GM19043 (cell line): Measurements from ENCODE around the gene SEMA4D.

Experiments
- ATAC-seq: cut with Tn5 transposase; IDR thresholded peaks from one replicate; pipeline ENCODE4 v1.9.1; 2021; ENCODE audit warnings: low read depth; ENCODE audit not compliant: unreplicated experiment

Gene SEMA4D

DNA sequence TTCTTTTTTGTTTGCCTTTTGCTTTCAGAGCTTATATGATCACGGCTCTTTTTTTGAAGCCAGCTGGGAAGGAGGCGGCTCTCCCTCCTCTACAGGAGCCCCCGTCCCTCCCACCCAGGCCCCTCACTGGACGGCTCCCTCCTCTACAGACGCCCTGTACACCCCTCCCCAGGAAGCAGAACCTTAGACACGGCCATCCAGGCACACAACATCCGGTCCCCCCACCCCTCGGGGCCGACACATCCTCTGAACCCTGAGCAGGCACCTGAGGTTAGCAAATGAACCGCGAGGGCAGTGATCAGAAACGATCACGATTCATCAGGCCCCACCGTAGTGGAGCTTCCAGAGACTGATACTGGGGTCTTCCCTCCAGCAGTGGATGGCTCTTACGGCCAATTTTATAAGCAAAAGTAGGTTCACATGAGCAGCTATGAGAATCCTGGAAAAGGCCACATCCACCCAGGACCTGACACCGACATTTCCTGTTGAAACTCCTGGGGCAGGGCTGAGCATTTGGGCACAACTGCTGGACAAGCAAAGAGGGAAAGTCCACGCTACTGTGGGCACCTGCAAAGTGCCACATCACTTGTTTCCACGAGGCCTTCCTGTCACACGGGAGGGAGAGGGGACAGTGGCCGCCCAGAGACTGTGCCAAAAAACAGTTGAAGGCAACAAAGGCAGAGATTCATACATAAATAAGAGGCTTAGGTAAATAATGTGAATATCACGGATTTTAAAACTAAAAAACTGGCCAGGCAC lies 78.9 kb downstream of the SEMA4D start:
- ATAC-seq = peak; percentile 86

DNA sequence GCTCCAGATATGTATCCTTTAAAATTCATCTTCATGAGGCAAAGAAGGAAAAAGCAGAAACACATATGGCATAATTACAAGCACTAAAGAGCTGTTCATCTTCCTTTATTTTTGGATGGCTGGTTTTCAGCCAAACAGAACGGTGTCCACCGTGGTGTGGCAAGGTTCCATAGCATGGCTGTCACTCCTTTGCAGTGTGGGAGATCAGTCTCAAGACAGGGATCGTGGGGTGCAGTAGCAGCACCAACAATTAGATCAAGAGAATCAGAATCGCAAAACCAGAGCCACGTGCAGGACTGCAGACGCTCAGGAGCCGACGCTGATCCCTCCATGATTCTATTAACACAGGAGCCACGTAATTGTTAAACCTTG lies 79.5 kb downstream of the SEMA4D start:
- no peak for ATAC-seq

DNA sequence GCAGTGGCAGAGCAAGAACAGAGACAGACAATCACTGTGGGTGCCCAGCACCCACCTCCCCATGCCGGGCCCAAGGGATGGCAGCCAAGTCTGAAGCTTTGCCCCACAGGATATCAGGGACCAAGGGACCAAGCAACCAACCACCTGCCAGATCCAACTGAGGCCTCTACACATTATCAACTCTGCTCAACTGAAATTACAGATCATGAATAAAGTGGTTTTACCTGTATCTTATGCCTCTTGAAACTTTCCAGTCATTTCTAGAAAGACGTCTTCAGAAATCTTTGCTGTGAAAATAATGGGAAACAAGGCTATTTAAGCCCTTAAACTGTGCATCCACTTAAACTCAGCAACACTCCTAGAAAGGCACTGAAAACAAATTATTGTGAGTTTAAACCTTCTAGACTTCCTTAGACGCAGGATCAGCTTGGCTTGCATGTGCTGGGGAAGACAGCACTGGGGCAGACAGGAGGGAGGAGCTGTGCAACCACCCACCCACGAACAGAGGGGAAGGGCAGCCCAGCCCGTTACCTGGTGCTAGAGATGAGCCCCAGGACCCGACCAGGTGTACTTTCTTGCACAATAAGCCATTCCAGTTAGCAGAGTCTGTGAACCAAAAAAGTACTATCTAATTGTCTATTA lies 80.0 kb downstream of the SEMA4D start:
- no peak for ATAC-seq

DNA sequence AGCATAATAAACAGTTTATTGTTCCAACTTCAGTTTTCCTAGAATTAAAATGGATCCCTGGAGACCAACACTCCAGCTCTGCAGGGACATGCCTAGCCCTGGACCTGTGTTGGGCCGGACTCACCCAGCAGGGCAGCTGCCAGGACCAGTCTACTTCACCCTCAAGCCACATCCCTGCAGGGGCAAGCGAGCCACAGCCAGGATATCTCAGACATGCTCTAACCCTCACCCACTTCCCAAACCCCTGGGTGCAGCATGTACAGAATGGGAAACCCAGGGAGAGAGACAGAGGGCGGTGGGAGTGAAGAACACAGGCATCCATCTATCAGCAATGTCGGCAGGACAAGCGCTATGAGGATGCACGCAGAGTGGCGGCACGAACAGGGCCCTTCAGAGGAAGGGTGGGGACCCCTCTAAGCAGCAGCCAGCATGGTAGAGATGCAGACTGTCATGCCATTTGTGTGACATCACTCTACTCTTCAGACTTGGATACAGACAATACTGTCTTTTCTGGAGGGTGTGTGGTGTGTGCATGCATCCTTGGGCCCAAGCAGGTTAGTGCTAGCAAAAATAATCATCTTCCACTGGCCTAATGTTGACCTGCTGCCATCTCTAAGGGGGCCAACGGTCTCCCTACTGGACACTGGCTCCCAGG lies 83.1 kb downstream of the SEMA4D start:
- no peak for ATAC-seq

DNA sequence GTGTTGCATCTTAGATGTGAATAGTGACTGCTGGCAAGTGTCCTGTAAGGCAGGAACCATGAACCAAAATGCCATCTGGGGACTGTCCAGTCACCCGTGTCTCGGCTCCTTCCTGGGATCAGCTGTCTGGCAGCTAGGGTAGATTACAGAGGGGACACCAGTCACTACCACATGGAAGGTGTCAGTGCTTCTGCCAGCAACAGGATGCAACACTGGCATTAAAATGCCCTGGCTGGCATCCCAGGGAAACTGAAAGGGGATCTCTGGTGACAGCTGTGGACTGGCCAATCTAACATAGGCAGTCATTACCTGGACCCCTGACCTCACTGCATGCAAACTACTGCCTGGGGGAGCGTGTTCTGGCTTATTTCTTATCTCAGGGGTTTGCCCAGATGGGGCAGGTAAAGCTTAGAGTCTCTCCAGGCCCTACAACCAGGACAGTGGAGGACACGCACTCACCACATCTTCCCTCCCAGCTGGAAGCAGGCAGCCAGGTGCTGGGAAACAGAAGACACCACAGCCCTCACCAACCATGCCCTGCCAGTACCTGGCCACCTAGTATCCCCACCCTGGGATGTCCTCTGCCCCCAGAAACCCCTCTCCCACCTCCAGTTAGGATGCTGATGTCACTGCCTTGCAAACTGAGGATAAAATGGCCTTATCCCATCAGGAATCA lies 83.8 kb downstream of the SEMA4D start:
- ATAC-seq = no peak

DNA sequence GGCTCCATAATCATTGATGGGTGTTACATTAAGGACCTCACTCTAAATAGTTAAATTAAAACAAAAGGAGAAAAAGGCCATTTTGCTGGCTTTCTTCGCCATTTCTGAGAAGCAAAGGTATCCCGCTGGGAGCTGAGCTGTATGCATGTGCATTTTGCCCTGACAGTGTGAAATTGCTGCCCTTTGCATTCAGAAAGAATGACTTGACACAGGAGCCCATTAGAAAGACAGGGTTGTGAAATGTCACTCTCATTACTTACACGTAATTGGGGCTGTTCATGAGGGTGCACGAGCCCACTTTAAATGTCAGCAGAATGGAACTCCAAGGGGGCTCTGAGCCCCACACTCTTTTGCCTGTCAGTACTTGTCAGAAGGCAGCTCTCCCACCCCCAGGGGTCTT lies 85.0 kb downstream of the SEMA4D start:
- ATAC-seq = no peak

DNA sequence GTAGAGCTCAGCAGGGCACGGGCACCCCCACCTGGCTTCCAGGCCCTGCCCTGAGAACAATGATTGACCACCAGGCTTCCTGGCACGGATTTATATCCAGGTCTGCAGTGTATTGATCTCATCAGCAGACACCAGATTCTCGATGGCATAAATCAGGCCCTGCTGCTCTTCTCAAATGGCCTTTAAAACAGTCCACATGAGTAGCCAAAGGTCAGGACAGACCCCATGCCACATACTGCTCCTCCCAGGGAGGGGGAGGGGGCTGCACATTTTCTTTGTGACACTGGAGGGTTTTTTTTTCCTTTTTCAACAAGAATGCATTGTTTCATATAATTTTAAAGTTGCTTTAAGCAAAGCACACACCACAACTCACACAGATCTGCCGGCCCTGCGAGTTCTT lies 85.4 kb downstream of the SEMA4D start:
- ATAC-seq = no peak

DNA sequence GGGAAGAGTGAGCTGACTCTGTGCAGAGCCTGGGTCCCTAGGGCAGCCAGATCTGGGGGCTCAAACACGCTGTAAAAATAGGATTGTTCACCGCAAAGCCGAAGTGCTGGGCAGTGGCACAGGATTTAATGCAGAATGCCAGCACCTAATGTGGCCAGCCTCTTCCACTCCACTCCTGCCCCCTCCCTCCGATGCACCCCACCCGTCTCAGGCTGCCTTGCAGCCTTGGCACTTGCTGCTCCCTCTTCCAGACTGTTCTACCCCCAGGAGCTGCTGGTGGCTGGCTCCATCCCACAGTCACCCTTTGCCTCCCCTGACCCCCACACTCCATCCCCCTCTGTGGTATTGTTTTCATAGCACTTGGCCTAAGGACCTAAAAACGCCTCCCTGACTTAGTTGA lies 86.2 kb downstream of the SEMA4D start:
- ATAC-seq = no peak

DNA sequence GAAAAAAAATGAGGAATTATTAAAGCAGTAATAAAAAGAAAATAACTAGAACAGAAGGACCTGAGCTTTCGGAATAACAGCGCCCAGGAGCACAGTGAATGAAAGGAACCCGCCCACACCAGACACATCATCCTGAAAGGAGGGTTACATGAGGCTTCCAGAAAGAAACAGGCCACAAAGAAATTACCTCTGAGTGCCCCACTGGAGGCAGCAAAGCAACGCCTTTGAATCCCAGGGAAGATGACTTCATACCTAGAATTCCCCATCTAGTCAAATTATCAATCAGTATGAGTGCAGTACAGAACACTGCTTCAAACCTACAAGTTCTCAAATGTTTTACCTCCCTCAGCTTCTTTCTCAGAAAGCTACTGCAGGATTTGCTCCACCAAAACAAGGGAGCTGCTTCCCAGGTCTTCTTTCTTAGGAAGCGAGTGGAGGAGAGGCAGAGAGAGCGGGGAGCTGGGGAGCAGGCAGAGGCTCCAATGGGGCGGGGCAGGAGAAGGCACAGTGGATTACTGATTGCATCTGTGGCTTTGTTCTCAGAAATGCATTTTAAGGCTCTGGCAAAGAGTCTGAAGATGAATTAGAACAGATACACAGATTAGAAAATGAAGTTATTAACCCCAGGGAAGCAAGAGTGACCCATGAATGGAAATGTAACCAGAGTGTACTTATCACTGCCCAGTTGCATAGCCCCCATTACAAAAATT lies 87.1 kb downstream of the SEMA4D start:
- no peak for ATAC-seq

DNA sequence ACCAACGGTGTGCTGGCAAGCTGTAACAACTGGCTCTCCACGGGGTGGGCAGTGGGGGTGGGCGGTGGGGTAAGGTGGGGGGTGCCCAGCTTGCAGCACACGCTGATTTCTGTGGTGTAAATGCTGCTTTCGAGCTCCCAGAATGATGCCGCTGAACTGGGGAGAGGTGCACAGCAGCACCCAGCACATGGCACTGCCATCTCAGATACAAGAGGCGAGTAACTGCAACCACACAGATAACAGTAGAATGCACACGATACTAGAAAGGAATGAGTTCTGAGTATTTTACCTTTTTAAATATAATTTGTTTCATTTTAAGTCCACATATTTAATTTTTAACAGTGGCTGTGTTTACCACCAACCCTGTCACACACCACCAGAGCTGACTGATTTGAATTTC lies 87.9 kb downstream of the SEMA4D start:
- no peak for ATAC-seq

DNA sequence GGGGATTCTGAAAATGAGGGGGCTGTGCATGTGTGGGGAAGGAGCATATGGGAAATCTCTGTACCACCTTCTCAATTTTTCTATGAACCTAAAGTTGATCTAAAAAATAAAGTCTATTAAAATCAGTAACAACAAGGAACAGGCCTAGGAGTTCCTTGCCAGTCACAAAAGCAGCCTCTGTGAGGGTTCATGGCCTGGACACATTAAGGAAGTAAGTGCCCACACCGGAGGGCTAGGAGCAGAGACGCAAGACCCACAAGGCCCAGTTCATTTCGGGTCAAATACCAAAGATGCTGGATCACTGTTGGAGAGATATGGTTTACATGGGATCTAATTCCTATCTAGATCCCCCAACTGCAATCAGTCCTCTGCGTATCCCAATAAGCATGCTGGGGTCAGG lies 88.4 kb downstream of the SEMA4D start:
- ATAC-seq = no peak

DNA sequence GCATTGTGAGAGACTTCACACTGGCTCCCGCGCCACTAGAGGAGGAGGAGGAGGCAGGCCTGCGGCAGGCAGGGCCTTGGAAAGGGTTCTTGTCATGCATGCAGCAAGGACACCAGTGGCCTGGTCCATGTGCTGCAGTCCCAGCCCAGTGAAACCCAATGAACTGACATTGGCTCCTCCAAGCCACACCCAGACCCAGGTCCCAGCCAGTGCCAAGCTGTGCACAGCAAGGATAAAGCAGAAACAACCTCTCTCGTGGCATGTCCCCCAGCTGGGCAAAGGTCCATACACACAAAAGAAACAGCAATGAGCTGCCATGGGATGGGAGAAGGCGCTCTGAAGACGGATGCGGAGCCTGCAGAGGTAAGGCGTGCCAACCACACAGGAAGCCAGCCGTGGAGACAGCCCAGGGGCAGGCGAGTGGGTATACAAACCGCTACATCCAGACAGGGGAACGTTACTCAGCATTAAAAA lies 89.2 kb downstream of the SEMA4D start:
- no peak for ATAC-seq

DNA sequence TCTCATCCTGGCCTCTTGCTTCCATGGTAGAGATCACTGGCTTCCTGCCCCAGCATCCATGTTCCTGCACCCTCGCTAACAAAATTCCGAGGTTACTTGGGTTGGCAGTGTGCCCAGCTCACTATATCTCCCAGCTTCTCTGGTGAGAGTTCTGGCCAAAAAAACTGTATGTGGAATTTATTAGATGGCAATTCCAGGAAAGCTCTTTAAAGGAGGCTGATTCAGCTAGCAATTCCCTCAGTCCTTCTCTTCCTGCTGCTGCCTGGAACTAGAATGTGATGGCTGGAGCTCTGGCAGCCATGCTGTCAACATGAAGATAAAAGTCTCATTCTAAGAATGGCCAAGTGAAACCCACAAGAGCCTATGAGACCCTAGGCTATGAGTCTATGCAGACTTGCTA lies 90.8 kb downstream of the SEMA4D start:
- ATAC-seq = no peak

DNA sequence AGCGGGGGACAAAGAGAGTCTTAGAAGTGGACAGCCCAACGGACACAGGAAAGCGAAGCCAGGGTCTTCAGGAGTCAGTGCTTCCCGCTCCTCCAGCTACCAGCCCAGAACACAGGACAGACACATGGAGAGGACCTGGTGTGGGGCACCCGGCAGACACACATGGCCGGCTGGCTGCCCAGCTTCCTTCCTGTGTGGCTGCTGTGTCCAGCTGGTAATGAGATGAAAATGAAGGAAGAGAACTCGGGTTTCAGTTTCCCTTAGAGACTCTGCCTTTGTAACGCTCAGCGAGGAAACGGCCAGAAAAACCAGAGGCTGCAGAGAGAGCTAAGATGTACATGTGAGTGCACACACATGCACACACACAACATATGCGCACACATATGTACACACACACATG lies 92.1 kb downstream of the SEMA4D start:
- peak; percentile 66 for ATAC-seq

DNA sequence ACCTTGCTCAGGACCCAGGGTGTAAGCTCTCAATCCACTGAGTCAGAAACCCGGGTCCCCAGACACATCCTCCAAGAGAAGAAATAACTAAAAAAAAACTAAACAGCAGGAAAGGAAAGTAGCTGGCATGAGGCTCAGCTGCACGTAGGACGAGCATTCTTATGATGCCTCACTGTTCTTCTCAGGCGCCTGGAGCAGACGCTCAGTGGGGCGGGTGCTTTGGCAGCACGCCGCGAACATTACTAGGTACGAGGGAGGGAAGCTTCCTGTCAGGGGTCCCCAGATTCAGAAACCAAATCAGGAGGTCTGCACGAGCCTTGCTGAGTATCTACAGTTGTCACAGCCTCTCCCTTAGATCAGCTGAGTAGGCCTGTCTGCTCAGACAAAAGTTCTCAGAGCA lies 93.8 kb downstream of the SEMA4D start:
- no peak for ATAC-seq

DNA sequence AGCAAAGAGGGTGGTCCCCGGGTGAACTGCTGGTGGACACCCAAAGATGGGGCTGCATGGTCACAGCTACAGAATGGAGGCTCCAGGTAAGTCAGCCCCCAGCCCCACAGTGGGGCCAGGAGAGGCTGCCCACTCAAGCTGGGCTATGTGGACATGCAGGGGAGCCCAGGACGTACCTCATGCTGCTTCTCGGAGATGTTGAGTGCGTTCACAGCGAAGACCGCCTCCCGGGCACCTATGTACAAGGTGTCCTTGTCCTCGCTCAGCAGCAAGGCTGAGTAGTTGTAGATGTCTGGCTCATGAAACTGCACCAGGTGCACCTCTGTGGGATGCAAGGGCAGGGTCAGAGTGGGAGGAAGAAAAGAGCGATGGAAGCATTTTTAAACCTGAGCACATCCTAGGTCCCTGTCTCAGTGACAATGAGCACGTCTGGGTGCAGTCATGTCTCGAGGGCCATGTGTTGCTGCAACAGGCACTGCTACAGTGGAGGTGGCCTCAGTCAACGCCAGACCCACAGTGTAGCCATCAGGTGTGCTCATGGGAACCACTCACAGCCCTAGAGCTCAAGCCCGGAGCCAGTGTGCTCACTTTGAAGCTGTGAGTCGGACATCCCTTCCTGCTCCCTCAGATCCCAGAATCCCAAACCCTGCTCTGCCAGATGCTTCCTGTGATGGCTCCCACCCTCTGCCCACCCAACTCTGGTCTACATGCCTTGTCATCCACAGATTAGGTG lies 95.1 kb downstream of the SEMA4D start:
- ATAC-seq = no peak

DNA sequence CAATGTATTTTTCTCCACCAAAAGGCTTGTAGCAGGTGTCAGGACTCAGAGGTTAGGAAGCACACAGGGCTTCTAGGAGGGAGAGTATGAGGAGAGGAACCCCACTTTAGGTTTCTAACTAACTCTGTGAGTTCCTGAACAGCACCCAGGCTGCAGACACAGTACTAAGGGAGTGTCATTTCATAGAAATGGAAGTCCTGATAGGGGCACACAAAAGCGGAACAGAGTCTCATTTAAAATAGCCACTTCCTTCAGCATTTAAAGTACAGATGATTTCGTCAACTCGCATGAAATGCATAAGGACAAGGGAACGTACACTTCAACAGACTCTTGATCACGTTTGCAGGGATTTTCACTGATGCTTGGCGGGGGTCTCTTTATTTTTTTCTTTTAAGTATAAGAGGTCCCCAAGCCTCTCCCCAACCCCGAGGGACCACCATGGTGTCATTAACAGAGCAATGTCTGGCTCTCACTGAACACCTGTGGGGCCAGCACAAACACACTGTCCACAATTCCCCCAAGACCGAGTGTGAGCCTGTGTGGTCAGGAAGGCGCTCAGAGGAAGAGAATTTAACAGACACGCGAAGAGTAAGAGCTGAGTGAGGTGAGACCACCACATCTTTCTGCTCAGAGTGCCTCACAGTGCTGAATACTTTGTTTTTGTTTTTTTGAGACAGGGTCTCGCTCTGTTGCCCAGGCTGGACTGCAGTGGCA lies 97.4 kb downstream of the SEMA4D start:
- peak; percentile 78 for ATAC-seq

DNA sequence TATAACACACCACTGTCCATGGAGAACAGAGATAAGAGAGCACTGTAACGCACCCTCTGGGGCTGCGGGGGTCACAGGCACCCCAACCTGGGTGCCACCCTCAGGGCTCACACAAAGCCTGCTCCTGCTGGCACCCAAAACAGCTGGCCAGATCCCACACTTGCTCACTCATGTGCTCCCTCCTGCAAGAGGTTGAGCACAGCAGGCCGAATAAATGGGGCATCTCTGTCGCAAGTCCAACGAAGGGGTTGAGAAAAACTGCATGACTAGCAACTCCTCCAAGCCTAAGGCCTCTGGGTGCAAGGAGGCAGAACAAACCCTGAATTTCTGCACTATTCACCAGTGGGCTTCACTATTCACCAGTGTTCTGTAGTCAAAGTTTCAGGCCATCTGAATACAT lies 99.3 kb downstream of the SEMA4D start:
- ATAC-seq = no peak

DNA sequence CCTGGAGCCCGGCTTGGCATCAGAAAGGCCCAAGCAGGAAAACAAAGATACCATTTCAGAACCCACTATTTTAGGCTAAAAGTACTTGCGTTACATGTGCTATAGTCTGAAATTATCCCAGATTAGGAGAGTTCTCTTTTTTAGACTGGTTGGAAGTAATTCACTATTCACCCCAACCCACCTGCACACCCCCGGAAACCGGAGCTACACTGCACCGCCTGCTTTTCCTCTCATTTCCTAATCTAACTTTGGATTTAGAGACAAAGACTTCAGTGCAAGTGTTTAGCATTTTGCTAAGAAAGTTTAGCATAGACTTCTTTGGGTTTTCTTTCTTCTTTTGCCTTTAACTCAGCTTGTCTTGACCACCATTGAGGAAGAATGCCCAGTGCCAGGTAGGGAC lies 100.4 kb downstream of the SEMA4D start:
- ATAC-seq = no peak
